Measurements from ENCODE around the gene RASEF.

Gene RASEF

GRCh38 chr9:83056174-83056573 is 6.8 kb downstream of the RASEF start:
- DNase-seq: no peak

GRCh38 chr9:83047839-83048775 is 14.8 kb downstream of the RASEF start:
- no peak for DNase-seq

- no peak for DNase-seq
Measured at GRCh38 chr9:83043597-83043996, 19.3 kb downstream of the RASEF start.

GRCh38 chr9:83041771-83042170 is 21.2 kb downstream of the RASEF start:
- no peak for DNase-seq

- no peak for DNase-seq
Measured at GRCh38 chr9:83039303-83039702, 23.6 kb downstream of the RASEF start.

- no peak for DNase-seq
Measured at GRCh38 chr9:83036043-83036442, 26.9 kb downstream of the RASEF start.

GRCh38 chr9:83035143-83035542 is 27.8 kb downstream of the RASEF start:
- DNase-seq: no peak

- no peak for DNase-seq
Measured at GRCh38 chr9:83034587-83034986, 28.4 kb downstream of the RASEF start.

GRCh38 chr9:83034026-83034425 is 28.9 kb downstream of the RASEF start:
- DNase-seq: no peak

GRCh38 chr9:83032065-83032625 is 30.8 kb downstream of the RASEF start:
- no peak for DNase-seq

- no peak for DNase-seq
Measured at GRCh38 chr9:83030391-83031107, 32.4 kb downstream of the RASEF start.

- no peak for DNase-seq
Measured at GRCh38 chr9:83029531-83030137, 33.3 kb downstream of the RASEF start.

GRCh38 chr9:83027153-83027891 is 35.6 kb downstream of the RASEF start:
- DNase-seq: no peak

- DNase-seq: no peak
Measured at GRCh38 chr9:83024506-83025125, 38.3 kb downstream of the RASEF start.

GRCh38 chr9:83023151-83023550 is 39.8 kb downstream of the RASEF start:
- DNase-seq: no peak

- DNase-seq: no peak
Measured at GRCh38 chr9:83020864-83021263, 42.1 kb downstream of the RASEF start.

- no peak for DNase-seq
Measured at GRCh38 chr9:83020327-83020726, 42.6 kb downstream of the RASEF start.

- no peak for DNase-seq
Measured at GRCh38 chr9:83019246-83019645, 43.7 kb downstream of the RASEF start.

- DNase-seq: no peak
Measured at GRCh38 chr9:83015897-83016296, 47.0 kb downstream of the RASEF start.

- no peak for DNase-seq
Measured at GRCh38 chr9:83013867-83014605, 48.9 kb downstream of the RASEF start.
